Endodermal cell (in vitro differentiated cells): ENCODE measurements around the gene CLIP4. TPM values are rescaled to one million over a fixed set of nuclear protein-coding genes. Genes with fewer than 3 reads are reported as not detected.

Source experiments
- DNase-seq: peaks from one replicate; pipeline ENCODE4 v3.0.0-alpha.2; 2017
- H3K27ac ChIP-seq: 2 replicates; pipeline ENCODE4 v1.5.1; 2013; ENCODE audit warnings: mild to moderate bottlenecking, low read depth, low read length, moderate library complexity
- H3K27me3 ChIP-seq: 2 replicates; pipeline ENCODE4 v1.6.1; 2013; ENCODE audit warnings: mild to moderate bottlenecking, low read length, moderate library complexity; ENCODE audit not compliant: insufficient read depth, control insufficient read depth, poor library complexity, severe bottlenecking
- H3K36me3 ChIP-seq: 2 replicates; pipeline ENCODE4 v1.7.0; 2013; ENCODE audit warnings: mild to moderate bottlenecking, low read length, moderate library complexity; ENCODE audit not compliant: control insufficient read depth, insufficient read depth
- H3K4me1 ChIP-seq: one replicate; pipeline ENCODE4 v1.7.0; 2013; ENCODE audit warnings: low read length; ENCODE audit not compliant: control insufficient read depth, insufficient read depth
- H3K4me3 ChIP-seq: 2 replicates; pipeline ENCODE4 v1.5.1; 2013; ENCODE audit warnings: mild to moderate bottlenecking, low read length, moderate library complexity
- H3K9ac ChIP-seq: 2 replicates; pipeline ENCODE4 v1.6.1; 2013; ENCODE audit warnings: mild to moderate bottlenecking, low read length, moderate library complexity; ENCODE audit not compliant: poor library complexity, severe bottlenecking; ENCODE audit errors: extremely low read depth
- H3K9me3 ChIP-seq: 2 replicates; pipeline ENCODE4 v1.6.1; 2013; ENCODE audit warnings: mild to moderate bottlenecking, low read length, moderate library complexity; ENCODE audit not compliant: control insufficient read depth
- H3K27ac Mint-ChIP-seq: 2 replicates; pipeline ENCODE4 v1.8.0; 2020; ENCODE audit warnings: mixed read lengths
- H3K27me3 Mint-ChIP-seq: 2 replicates; pipeline ENCODE4 v1.8.0; 2021; ENCODE audit warnings: mild to moderate bottlenecking, mixed read lengths; ENCODE audit not compliant: insufficient read depth
- H3K36me3 Mint-ChIP-seq: 2 replicates; pipeline ENCODE4 v1.8.0; 2020; ENCODE audit warnings: low read depth, mixed read lengths
- H3K4me1 Mint-ChIP-seq: 2 replicates; pipeline ENCODE4 v1.8.0; 2020; ENCODE audit warnings: mixed read lengths
- H3K4me3 Mint-ChIP-seq: 2 replicates; pipeline ENCODE4 v1.8.0; 2020; ENCODE audit warnings: mild to moderate bottlenecking, moderate library complexity, mixed read lengths
- H3K9me3 Mint-ChIP-seq: 2 replicates; pipeline ENCODE4 v1.8.0; 2020; ENCODE audit warnings: mild to moderate bottlenecking, mixed read lengths
- CTCF ChIP-seq: fragments of 200-600 bp; sonication (generic); conservative IDR thresholded peaks from 2 replicates; pipeline ENCODE4 v1.5.0; 2021; ENCODE audit warnings: antibody characterized with exemption, mild to moderate bottlenecking
- WGBS, 2 experiments: methylation state at CpG; one replicate each; pipeline versions ENCODE4 v1.1.5 to v1.1.7; 2013; ENCODE audit warnings: missing lambda C conversion rate in 2 of 2, mixed read lengths in 1 of 2; ENCODE audit not compliant: insufficient coverage in 1 of 2, insufficient read length in 1 of 2; 5-methylcytosine and 5-hydroxymethylcytosine counted together
- total RNA-seq, 2 donors: library from RNA; stranded (reverse); fragmentation: NEBNext Ultra II Directional in 1 of 2; extraction: Animal tissue kit (Norgen Biotek cat#: 25700) in 1 of 2; gene quantifications; 2 replicates in 1 of 2; 3 replicates in 1 of 2; pipeline ENCODE4 v1.2.1, GENCODE V29; 2021

CLIP4 gene
- total RNA-seq, 2 donors from 2014 or later: 8.0 to 10.9 TPM

- no peaks in the 10 kb centered on the region for H3K27me3 ChIP-seq
- no peak for DNase-seq
- WGBS, 2 experiments: 91 to 100% methylated on average over 6 to 9 of the region's 9 CpGs
- no peaks in the 10 kb centered on the region for H3K9me3 Mint-ChIP-seq
- no peak overlapping the region for H3K9ac ChIP-seq
- no peak overlapping the region for H3K4me3 ChIP-seq
- no peak overlapping the region for H3K4me3 Mint-ChIP-seq
- no peaks in the 10 kb centered on the region for H3K36me3 ChIP-seq
- no peaks in the 10 kb centered on the region for H3K4me1 Mint-ChIP-seq
- no peaks in the 10 kb centered on the region for H3K36me3 Mint-ChIP-seq
- H3K27me3 Mint-ChIP-seq: peaks cover 9% of the 10 kb centered on the region
- H3K27ac Mint-ChIP-seq: no peak overlapping the region
- TF ChIP-seq CTCF: no peak
- no peaks in the 10 kb centered on the region for H3K9me3 ChIP-seq
- no peaks in the 10 kb centered on the region for H3K4me1 ChIP-seq
- H3K27ac ChIP-seq: no peak overlapping the region
Measured at GRCh38 chr2:29229640-29230039, 114.4 kb downstream of the CLIP4 start.

GRCh38 chr2:29232041-29232440, 116.8 kb downstream of the CLIP4 start:
- Histone ChIP-seq H3K27ac (no peak overlapping the region), H3K27me3 (no peaks in the 10 kb centered on the region), H3K9me3 (no peaks in the 10 kb centered on the region), H3K9ac (no peak overlapping the region), H3K36me3 (no peaks in the 10 kb centered on the region), H3K4me1 (no peaks in the 10 kb centered on the region), H3K4me3 (no peak overlapping the region)
- peaks cover 9% of the 10 kb centered on the region for H3K27me3 Mint-ChIP-seq
- WGBS, 2 experiments: 91 to 98% methylated on average over 10 to 14 of the region's 14 CpGs
- H3K36me3 Mint-ChIP-seq: no peaks in the 10 kb centered on the region
- no peak overlapping the region for H3K4me3 Mint-ChIP-seq
- DNase-seq: no peak
- H3K27ac Mint-ChIP-seq: no peak overlapping the region
- no peaks in the 10 kb centered on the region for H3K4me1 Mint-ChIP-seq
- no peak for TF ChIP-seq CTCF
- no peaks in the 10 kb centered on the region for H3K9me3 Mint-ChIP-seq

- Mint-ChIP-seq H3K27me3 (peaks cover 3% of the 10 kb centered on the region), H3K4me3 (no peak overlapping the region), H3K9me3 (no peaks in the 10 kb centered on the region), H3K4me1 (no peaks in the 10 kb centered on the region), H3K36me3 (no peaks in the 10 kb centered on the region), H3K27ac (no peak overlapping the region)
- H3K9ac ChIP-seq: no peak overlapping the region
- H3K9me3 ChIP-seq: no peaks in the 10 kb centered on the region
- no peak overlapping the region for H3K4me3 ChIP-seq
- WGBS, 2 experiments: 83 to 85% methylated on average over 6 of the region's 6 CpGs
- TF ChIP-seq CTCF: no peak
- H3K27me3 ChIP-seq: no peaks in the 10 kb centered on the region
- H3K36me3 ChIP-seq: no peaks in the 10 kb centered on the region
- H3K4me1 ChIP-seq: no peaks in the 10 kb centered on the region
- DNase-seq: no peak
- H3K27ac ChIP-seq: no peak overlapping the region
Measured at GRCh38 chr2:29233428-29233827, 118.2 kb downstream of the CLIP4 start.
